HepG2 (cell line): Measurements from ENCODE around the gene ZNF425. TPM values are rescaled to one million over a fixed set of nuclear protein-coding genes. Genes with fewer than 3 reads are reported as not detected.

ENCODE experiments used
- ARID5B ChIP-seq: IDR thresholded peaks from 2 replicates; pipeline ENCODE4 v1.4.0; 2020; ENCODE audit warnings: mild to moderate bottlenecking, missing genetic modification reagents
- HNRNPUL1 ChIP-seq: fragments of 200-400 bp; formaldehyde crosslinking; IDR thresholded peaks from 2 replicates; pipeline ENCODE4 v1.6.1; 2017; ENCODE audit warnings: low read depth, mild to moderate bottlenecking, low read length, moderate library complexity
- NFATC3 ChIP-seq: sonication (generic); formaldehyde crosslinking; IDR thresholded peaks from 2 replicates; pipeline ENCODE4 v1.5.1; 2020; ENCODE audit warnings: mild to moderate bottlenecking, missing genetic modification reagents
- PBX2 ChIP-seq: IDR thresholded peaks from 2 replicates; pipeline ENCODE4 v1.6.1; 2016; ENCODE audit warnings: control low read depth
- PHF20 ChIP-seq: sonication (generic); formaldehyde crosslinking; IDR thresholded peaks from 2 replicates; pipeline ENCODE4 v1.5.0; 2020; ENCODE audit warnings: mild to moderate bottlenecking, missing genetic modification reagents
- SKI ChIP-seq: fragments of 450-650 bp; IDR thresholded peaks from one replicate; pipeline ENCODE4 v1.6.1; 2018; ENCODE audit warnings: mild to moderate bottlenecking; ENCODE audit not compliant: partially characterized antibody
- SRF ChIP-seq: IDR thresholded peaks from 2 replicates; pipeline ENCODE4 v1.6.1; 2011; ENCODE audit warnings: mild to moderate bottlenecking, low read depth, low read length, moderate library complexity
- TAF1 ChIP-seq: sonication (generic); formaldehyde crosslinking; IDR thresholded peaks from 2 replicates; pipeline ENCODE4 v1.4.0; 2020; ENCODE audit warnings: missing genetic modification reagents
- ZMYM3 ChIP-seq: sonication (generic); formaldehyde crosslinking; IDR thresholded peaks from 2 replicates; pipeline ENCODE4 v1.5.1; 2020; ENCODE audit warnings: mild to moderate bottlenecking, missing genetic modification reagents
- ZNF121 ChIP-seq: sonication (generic); formaldehyde crosslinking; IDR thresholded peaks from 2 replicates; pipeline ENCODE4 v1.5.0; 2020; ENCODE audit warnings: mild to moderate bottlenecking, missing genetic modification reagents
- ZNF136 ChIP-seq: sonication (generic); formaldehyde crosslinking; IDR thresholded peaks from 2 replicates; pipeline ENCODE4 v1.8.1; 2022; ENCODE audit warnings: low read depth, mild to moderate bottlenecking, moderate library complexity, missing genetic modification reagents
- ZNF292 ChIP-seq: sonication (generic); formaldehyde crosslinking; IDR thresholded peaks from 2 replicates; pipeline ENCODE4 v1.8.1; 2022; ENCODE audit warnings: mild to moderate bottlenecking, low read depth, missing genetic modification reagents, borderline replicate concordance
- ZNF318 ChIP-seq: sonication (generic); formaldehyde crosslinking; IDR thresholded peaks from 2 replicates; pipeline ENCODE4 v1.4.0; 2020; ENCODE audit warnings: mild to moderate bottlenecking, missing genetic modification reagents
- ZNF761 ChIP-seq: sonication (generic); formaldehyde crosslinking; conservative IDR thresholded peaks from 2 replicates; pipeline ENCODE4 v1.4.0; 2020; ENCODE audit warnings: mild to moderate bottlenecking, missing genetic modification reagents
- polyA plus RNA-seq, 8 experiments: library from polyadenylated mRNA; depleted of rRNA in 3 of 8; stranded (reverse) in 7 of 8; unstranded in 1 of 8; fragments of >200 nt; fragmentation: Illumina TruSeq in 4 of 8; extraction: Trizol in 4 of 8; gene quantifications; 2 replicates each; pipeline versions ENCODE4 v1.2.1 to v1.2.3, GENCODE V29; 2011 to 2016; ENCODE audit warnings: low read depth in 4 of 8, missing spikeins in 1 of 8, mixed read lengths in 1 of 8; ENCODE audit not compliant: insufficient read depth in 1 of 8
- total RNA-seq, 5 experiments: library from RNA; depleted of rRNA; stranded (reverse); fragments of >200 nt; fragmentation: Illumina TruSeq; extraction: Trizol; gene quantifications; 2 replicates each; pipeline ENCODE4 v1.2.3, GENCODE V29; 2016; ENCODE audit warnings: low read depth in 1 of 5

Gene ZNF425
- total and polyA plus RNA-seq, 2 of the 13 experiments (the other 11 are each of a cell fraction or from before 2014, with no cell fraction given): 0.51 to 1.1 TPM

- peak; percentile 83; the same call in 1 of the 2 replicates for TF ChIP-seq ZNF761 (CRISPR knock-in tag)
- no peak for TF ChIP-seq SRF
- peak; percentile 86 for TF ChIP-seq TAF1
- peak; percentile 48; the same call in 1 of the 2 replicates for TF ChIP-seq NFATC3 (CRISPR knock-in tag)
- TF ChIP-seq ZNF292 (CRISPR knock-in tag): no peak
- TF ChIP-seq PBX2 (CRISPR knock-in tag): no peak
- TF ChIP-seq ARID5B (CRISPR knock-in tag): no peak
- TF ChIP-seq SKI: peak; percentile 56
- TF ChIP-seq ZMYM3 (CRISPR knock-in tag): 0 out of 2 replicates have a peak, but pooled peaks have one; percentile 11
- 0 out of 2 replicates have a peak, but pooled peaks have one; percentile 60 for TF ChIP-seq HNRNPUL1
- TF ChIP-seq ZNF136 (CRISPR knock-in tag): peak; percentile 24; the same call in 1 of the 2 replicates
- peak; percentile 50; the same call in 1 of the 2 replicates for TF ChIP-seq PHF20 (CRISPR knock-in tag)
- peak; percentile 71; the same call in 1 of the 2 replicates for TF ChIP-seq ZNF121 (CRISPR knock-in tag)
- no peak for TF ChIP-seq ZNF318
Measured at GRCh38 chr7:149090397-149091195, 35.5 kb downstream of the ZNF425 start, which contains the start of gene ZNF786 (continued).
